CD4-positive, alpha-beta T cell (primary cell): ENCODE data around the gene HECTD4. TPM values are rescaled to one million over a fixed set of nuclear protein-coding genes. Genes with fewer than 3 reads are reported as not detected.
A peak's percentile ranks its signal among the peaks of the same experiment; 100 is the strongest.

Source experiments
- ATAC-seq: fragments of 200-7000 bp; cut with Tn5 transposase; one replicate; pipeline ENCODE4 v1.10.0; 2022; ENCODE audit warnings: mild to moderate bottlenecking; ENCODE audit not compliant: poor library complexity
- CTCF ChIA-PET: fragments of 350-600 bp; sonication (Branson Sonifier 250); formaldehyde crosslinking; loops from one replicate; lab custom pipeline; 2021; ENCODE audit warnings: antibody characterized with exemption, inconsistent platforms; lab: Charles Lee
- POLR2A ChIA-PET: fragments of 350-600 bp; sonication (Branson Sonifier 250); formaldehyde crosslinking; loops from one replicate; lab custom pipeline; 2021; ENCODE audit warnings: antibody characterized with exemption, inconsistent platforms; lab: Charles Lee
- DNase-seq, 14 experiments: peaks; one replicate each; pipeline ENCODE4 v3.0.0-alpha.2; 2013 to 2020; ENCODE audit warnings: mixed read lengths in 2 of 14
- H3K27ac ChIP-seq, 2 donors: one replicate each; pipeline versions ENCODE4 v1.5.1 to v1.7.0; 2013; ENCODE audit warnings: low read length in 2 of 2, low read depth in 1 of 2, mild to moderate bottlenecking in 1 of 2
- H3K27me3 ChIP-seq, 2 experiments: 1 replicate in 1 of 2; 2 replicates in 1 of 2; pipeline versions ENCODE4 v1.6.1 to v1.7.0; 2013; ENCODE audit warnings: low read length in 2 of 2, control low read depth in 1 of 2, mild to moderate bottlenecking in 1 of 2, moderate library complexity in 1 of 2; ENCODE audit not compliant: insufficient read depth in 2 of 2, control insufficient read depth in 1 of 2
- H3K36me3 ChIP-seq: one replicate; pipeline ENCODE4 v1.6.1; 2013; ENCODE audit warnings: low read length, control low read depth; ENCODE audit not compliant: insufficient read depth
- H3K4me1 ChIP-seq: one replicate; pipeline ENCODE4 v1.6.1; 2013; ENCODE audit warnings: low read length, control low read depth; ENCODE audit not compliant: insufficient read depth
- H3K4me3 ChIP-seq: one replicate; pipeline ENCODE4 v1.5.1; 2013; ENCODE audit warnings: mild to moderate bottlenecking, low read length, moderate library complexity
- H3K9me3 ChIP-seq, 2 experiments: 1 replicate in 1 of 2; 2 replicates in 1 of 2; pipeline versions ENCODE4 v1.6.1 to v1.7.0; 2013; ENCODE audit warnings: low read length in 2 of 2, mild to moderate bottlenecking in 2 of 2, control low read depth in 1 of 2, moderate library complexity in 1 of 2; ENCODE audit not compliant: control insufficient read depth in 1 of 2, insufficient read depth in 1 of 2
- H3K27ac Mint-ChIP-seq: one replicate; pipeline ENCODE4 v1.8.0; 2020; ENCODE audit warnings: mixed read lengths
- H3K27me3 Mint-ChIP-seq: one replicate; pipeline ENCODE4 v1.8.0; 2021; ENCODE audit warnings: mixed read lengths
- H3K36me3 Mint-ChIP-seq: one replicate; pipeline ENCODE4 v1.8.0; 2021; ENCODE audit warnings: low read depth, mixed read lengths
- H3K4me1 Mint-ChIP-seq: one replicate; pipeline ENCODE4 v1.8.0; 2021; ENCODE audit warnings: low read depth, mixed read lengths
- H3K4me3 Mint-ChIP-seq: one replicate; pipeline ENCODE4 v1.8.0; 2020; ENCODE audit warnings: mild to moderate bottlenecking, mixed read lengths
- H3K9me3 Mint-ChIP-seq: one replicate; pipeline ENCODE4 v1.8.0; 2020; ENCODE audit warnings: mixed read lengths
- CTCF ChIP-seq: fragments of 200-600 bp; IDR thresholded peaks from one replicate; pipeline ENCODE4 v1.8.0; 2022; ENCODE audit warnings: antibody characterized with exemption, mild to moderate bottlenecking
- intact Hi-C, 2 experiments: fragments of 100-400 bp; cut with DNase I in 1 of 2; cut with micrococcal nuclease in 1 of 2; formaldehyde crosslinking; loops; one replicate each; pipeline versions ENCODE4 v1.15.1 to v1.9.0; 2023 to 2025; cut with DNase I, micrococcal nuclease
- total RNA-seq, 174 experiments: library from RNA in 2 of 174; stranded (reverse) in 2 of 174; gene quantifications; one replicate each; pipeline ENCODE4 v1.2.3 and lab custom pipeline; 2021 to 2026

HECTD4 gene
- total RNA-seq, 2 experiments from 2014 or later: 40.2 to 43.3 TPM

- H3K9me3 Mint-ChIP-seq: no peaks in the 10 kb centered on the region
- Histone ChIP-seq H3K9me3 (no peaks in the 10 kb centered on the region), H3K4me3 (no peak overlapping the region), H3K27me3 (no peaks in the 10 kb centered on the region), H3K27ac (no peak overlapping the region), H3K36me3 (no peaks in the 10 kb centered on the region), H3K4me1 (peaks cover 26% of the 10 kb centered on the region)
- peaks cover 23% of the 10 kb centered on the region for H3K4me1 Mint-ChIP-seq
- no peak for TF ChIP-seq CTCF
- no peaks in the 10 kb centered on the region for H3K27me3 Mint-ChIP-seq
- peak in 1 of 14 experiments; percentile 1 for DNase-seq
- H3K36me3 Mint-ChIP-seq: no peaks in the 10 kb centered on the region
- POLR2A ChIA-PET: interaction anchor here (2.0 to 2.3 kb wide), 2 partner anchors 9 to 14 kb away, joined by 6 to 9 read pairs; partner anchors contain the start of gene NAA25
- ATAC-seq: no peak
- CTCF ChIA-PET: interaction anchor here (0.6 kb wide), 1 partner anchor 14 kb away, joined by 4 read pairs; no protein-coding TSS in a partner anchor
- intact Hi-C loops: no loop called here
- no peak overlapping the region for H3K27ac Mint-ChIP-seq
- peak overlapping the region; percentile 10 for H3K4me3 Mint-ChIP-seq
Measured at GRCh38 chr12:112122823-112123690, 259.2 kb downstream of the HECTD4 start.

- ATAC-seq (no peak), DNase-seq (peak in 1 of 14 experiments; percentile 16)
- Mint-ChIP-seq H3K27me3 (no peaks in the 10 kb centered on the region), H3K9me3 (no peaks in the 10 kb centered on the region), H3K4me3 (no peak overlapping the region), H3K4me1 (peaks cover 20% of the 10 kb centered on the region), H3K27ac (no peak overlapping the region), H3K36me3 (no peaks in the 10 kb centered on the region)
- Histone ChIP-seq H3K36me3 (no peaks in the 10 kb centered on the region), H3K27me3 (no peaks in the 10 kb centered on the region), H3K4me3 (no peak overlapping the region), H3K9me3 (no peaks in the 10 kb centered on the region), H3K27ac (no peak overlapping the region), H3K4me1 (peaks cover 16% of the 10 kb centered on the region)
- CTCF ChIA-PET: no interaction called here
- intact Hi-C loops: no loop called here
- TF ChIP-seq CTCF: no peak
- POLR2A ChIA-PET: interaction anchor here (2.0 to 2.3 kb wide), 2 partner anchors 10 to 13 kb away, joined by 6 to 9 read pairs; partner anchors contain the start of gene NAA25
Measured at GRCh38 chr12:112121780-112122565, 260.3 kb downstream of the HECTD4 start.

- Mint-ChIP-seq H3K36me3 (no peaks in the 10 kb centered on the region), H3K4me1 (peaks cover 9% of the 10 kb centered on the region), H3K27ac (no peak overlapping the region), H3K9me3 (no peaks in the 10 kb centered on the region), H3K4me3 (no peak overlapping the region), H3K27me3 (no peaks in the 10 kb centered on the region)
- intact Hi-C loops: no loop called here
- no peaks in the 10 kb centered on the region for H3K36me3 ChIP-seq
- H3K27ac ChIP-seq: no peak overlapping the region
- ATAC-seq (no peak), DNase-seq (peak in 1 of 14 experiments; percentile 5)
- POLR2A ChIA-PET: interaction anchor here (0.6 kb wide), 1 partner anchor 8 kb away, joined by 3 read pairs; no protein-coding TSS in a partner anchor
- no peak for TF ChIP-seq CTCF
- no peak overlapping the region for H3K4me3 ChIP-seq
- no peaks in the 10 kb centered on the region for H3K27me3 ChIP-seq
- CTCF ChIA-PET: no interaction called here
- no peaks in the 10 kb centered on the region for H3K9me3 ChIP-seq
- H3K4me1 ChIP-seq: peaks cover 7% of the 10 kb centered on the region
Measured at GRCh38 chr12:112117685-112118084, 264.5 kb downstream of the HECTD4 start.
